NOMO-1 (cell line): Measurements from ENCODE around the gene TMEM218.

ENCODE experiments used
- DNase-seq, 2 experiments: peaks; one replicate each; lab custom pipeline; 2025; ENCODE audit not compliant: unreplicated experiment in 2 of 2; lab: John Stamatoyannopoulos, UW

Gene TMEM218

DNA sequence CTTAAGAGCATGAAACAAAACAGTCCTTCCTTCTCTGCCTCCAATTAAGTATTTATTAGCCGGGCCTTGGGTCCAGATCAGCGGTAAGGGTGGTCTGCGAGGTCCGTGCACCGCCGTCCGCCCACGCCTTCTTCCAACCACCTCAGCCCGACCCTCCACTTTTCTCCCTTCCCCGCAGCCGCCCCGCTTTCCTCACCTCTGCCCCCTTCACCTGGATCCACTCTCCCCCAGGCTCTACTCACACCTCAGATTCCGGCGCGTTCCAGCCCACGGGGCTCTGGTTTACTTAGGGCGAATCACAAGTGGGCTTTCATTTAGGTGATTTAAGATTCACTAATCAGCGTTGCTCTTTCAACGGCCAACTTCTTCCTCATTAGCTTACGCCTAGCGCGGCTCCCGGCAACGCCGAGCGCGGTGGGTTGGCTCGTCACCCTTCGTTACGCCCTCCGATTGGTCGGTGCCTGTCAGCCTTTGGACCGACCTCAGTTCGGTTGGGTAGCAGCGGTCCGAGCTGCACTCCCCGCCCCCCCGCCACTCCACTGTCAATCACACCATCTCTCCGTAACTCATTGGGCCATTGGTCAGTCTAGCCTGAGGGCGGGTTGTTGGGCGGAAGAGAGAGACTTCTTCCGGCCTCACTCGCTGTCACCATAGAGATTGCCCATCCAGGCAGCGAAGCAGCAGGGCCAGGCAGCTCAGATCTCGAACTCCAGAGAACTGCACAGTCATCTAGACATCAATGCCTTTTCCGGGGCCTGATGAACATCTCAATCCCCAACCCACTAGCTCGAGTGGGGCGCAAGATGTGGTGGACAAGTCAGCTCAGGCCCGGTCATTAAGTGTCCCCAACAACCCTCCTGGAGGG lies at the start of gene TMEM218:
TMEM218 (minus strand) TSS at position 284 of the 865 bp plus-strand sequence. CDS start 9,385 bp downstream, outside the sequence.
- peak; percentile 98 for DNase-seq

DNA sequence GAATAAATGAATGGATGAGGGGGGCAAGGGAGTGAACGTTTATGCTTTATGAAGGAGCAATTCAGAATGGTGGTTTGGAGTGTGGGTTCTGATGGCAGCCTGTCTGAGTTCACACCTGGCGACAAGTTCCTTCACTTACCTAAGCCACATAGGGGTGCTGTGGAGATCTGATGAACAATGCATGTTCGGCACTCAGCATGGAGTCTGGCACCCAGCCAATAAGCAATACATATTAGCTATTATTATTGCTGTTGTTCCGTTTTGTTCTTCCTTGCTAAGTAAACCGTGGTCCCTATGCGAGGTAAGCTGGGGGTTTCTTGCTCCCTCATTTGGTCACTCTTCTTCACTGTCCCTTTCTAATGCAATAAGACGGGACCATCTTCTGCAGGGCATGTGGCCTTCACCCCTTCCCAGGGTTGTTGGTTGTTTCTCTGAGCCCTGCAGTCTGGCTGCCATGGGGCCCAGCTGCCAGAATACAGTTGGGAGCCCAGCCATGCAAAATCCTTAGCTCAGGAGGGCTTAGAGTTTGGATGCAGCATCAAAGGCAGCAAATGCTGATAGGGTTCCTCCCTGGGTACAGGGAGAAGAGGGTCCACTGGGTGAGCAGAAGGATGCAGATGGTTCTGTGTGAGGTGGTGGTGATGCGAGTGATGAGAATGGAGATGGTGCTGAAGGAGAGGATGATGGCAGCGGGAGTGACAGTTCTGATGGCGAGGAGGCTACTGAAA lies 46.7 kb upstream of the TMEM218 start:
- no peak for DNase-seq

DNA sequence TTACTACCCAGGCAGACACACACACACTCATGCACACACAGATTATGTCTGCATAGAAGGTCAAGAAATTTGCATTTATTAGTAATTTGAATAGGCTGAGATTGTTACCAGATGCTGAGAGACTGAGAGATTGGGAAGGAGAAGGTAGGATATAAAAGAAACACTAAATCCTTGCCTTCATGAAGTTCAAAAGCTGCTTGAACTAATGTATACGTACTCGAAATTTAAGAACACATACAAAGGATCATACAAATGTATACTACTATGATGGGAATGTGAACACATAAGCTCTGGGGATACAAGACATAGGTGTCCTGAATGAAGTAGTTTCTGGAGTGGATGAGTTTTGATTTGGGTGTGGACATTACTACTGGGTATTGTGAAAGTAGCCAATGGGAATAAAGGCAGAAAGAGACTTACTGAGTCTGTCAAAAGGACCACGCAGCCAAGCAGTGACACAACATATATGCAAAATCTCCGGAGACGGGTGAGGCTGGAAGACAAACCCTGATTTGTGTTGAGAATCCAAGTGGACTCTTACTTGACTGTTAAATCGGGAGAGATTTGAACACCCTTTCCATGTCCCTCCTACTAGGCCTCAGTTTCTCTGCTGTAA lies 45.8 kb upstream of the TMEM218 start:
- DNase-seq: no peak

DNA sequence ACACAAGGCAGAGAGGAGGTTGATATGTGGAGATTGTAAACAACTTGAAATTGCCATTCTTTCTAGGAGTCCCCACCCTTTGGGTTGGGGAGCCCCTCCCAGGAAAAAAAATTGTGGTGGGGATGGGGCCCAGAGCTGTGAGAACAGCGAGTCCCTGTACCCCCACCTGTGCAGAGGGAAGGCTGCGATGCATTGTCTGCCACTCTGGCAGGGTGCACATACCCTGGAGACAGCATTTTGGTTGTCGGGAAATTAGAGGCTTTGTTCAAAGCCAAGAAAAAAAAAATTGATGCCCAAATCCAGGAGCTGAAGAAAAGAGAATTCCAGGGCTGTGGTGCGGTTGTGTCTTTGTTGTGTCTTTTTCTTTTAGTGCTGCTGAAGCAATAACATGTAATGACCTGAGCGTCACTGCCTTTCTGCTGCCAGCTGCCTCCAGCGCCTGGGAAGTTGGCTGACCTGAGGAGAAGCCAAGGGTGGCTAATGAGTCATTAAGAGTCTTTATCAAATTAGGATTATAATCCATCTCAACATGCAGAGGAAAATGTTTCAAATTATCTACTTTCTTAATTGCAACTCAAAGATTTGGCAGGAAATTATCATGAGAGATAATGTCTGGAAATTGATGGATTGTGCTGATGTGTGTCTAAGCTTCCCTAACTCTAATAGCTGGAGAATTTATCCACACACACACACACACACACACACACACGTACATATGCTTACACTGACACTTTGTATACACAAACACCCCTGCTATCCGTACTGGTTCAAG lies 45.1 kb upstream of the TMEM218 start:
- DNase-seq: no peak

DNA sequence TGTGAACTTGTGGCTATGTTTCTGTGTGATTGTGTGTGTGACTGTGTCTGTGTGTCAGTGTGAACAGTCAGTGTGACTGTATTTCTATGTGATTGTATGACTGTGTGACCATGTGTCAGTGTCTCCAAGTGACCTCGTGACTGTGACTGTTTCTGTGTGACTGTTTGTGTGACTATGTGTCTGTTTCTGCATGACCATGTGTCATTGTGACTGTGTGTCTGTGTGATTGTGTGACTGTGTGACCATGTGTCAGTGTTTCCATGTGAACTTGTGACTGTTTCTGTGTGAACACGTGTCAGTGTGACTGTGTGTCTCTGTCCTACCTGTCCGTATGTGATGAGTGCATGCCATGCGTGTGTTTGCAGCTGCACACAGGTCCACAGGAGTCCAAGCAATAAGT lies 44.3 kb upstream of the TMEM218 start:
- no peak for DNase-seq

DNA sequence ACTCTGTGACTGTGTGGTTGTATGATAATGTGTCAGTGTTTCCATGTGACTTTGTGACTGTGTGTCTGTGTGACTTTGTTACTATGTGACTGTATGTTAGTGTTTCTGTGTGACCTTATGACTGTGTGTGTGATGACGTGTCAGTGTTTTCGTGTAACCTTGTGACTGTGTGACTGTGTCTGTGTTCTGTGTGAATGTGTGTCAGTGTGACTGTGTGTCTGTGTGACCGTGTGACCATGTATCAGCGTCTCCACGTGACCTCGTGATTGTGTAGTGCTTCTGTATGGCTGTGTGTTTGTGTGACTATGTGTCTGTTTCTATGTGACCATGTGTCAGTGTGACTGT lies 43.6 kb upstream of the TMEM218 start:
- DNase-seq: no peak

DNA sequence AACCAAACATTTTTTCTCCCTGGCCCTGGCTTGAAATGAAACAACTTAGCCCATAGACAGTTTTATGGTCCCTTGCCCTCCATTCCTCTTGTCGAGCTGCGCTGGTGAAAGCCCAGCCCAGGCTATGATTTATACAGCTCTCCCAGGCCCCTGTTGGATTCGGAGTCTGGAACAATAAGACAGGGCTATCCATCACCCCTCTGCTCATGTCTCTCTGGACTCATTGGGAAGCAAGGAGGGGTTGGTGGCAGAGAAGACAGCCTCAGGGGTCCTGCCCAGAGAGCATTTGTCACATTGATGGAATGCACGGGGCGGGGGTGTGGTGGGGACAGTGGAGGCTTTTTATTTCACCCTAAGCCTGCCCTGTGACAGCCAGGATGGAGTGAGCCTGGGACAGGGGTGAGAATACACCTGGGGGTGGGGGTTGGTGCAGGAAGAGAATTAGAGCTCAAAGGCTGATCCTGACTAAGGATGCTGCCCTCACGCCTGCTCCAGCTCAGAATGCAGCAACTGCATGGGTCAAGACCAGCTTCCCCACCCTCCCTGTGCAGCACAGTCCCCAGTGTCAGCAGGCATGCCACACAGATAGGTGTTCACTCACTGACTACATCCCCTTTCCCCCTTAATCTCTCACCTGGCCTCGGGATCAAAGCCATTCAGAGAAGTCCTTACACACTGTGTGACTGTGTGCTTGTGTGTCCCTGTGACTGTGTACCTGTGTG lies 43.1 kb upstream of the TMEM218 start:
- no peak for DNase-seq

DNA sequence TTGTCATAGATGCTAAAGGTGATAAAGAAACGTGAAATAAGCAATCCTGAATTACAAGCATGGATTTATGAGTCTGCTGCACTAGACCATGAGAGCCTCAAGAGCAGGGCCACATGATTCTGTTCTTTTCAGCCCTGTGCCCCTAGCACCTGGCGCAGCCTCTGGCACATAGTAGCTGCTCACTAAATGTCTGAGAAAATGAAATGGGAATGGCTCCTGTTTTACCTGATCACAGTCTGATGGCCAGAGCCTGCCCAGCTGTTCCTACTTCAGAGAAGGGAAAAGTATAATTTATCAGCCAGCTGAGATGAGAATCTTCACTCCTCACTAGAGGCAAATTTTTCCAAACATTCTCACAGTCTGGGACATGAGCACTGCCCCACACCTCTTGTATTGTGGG lies 42.4 kb upstream of the TMEM218 start:
- no peak for DNase-seq

DNA sequence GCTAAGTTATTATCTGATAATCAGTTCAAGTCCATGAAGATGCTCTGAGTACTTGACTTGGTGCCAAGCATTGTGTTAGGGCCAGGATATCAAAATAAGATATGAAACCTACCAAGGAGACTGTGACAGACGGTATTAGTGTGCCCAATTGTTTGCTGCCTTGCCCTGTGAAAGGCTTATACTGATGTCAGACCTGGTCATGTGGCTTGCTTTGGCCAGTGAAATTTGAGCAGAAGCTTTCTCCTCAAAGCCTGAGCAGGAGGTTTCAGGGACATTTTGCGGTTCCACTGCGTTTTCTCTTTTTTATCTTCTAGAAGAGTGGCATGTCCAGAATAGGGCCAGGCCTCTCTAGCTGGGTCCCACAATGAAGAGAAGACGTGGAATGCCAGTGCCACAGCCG lies 37.3 kb upstream of the TMEM218 start:
- no peak for DNase-seq

DNA sequence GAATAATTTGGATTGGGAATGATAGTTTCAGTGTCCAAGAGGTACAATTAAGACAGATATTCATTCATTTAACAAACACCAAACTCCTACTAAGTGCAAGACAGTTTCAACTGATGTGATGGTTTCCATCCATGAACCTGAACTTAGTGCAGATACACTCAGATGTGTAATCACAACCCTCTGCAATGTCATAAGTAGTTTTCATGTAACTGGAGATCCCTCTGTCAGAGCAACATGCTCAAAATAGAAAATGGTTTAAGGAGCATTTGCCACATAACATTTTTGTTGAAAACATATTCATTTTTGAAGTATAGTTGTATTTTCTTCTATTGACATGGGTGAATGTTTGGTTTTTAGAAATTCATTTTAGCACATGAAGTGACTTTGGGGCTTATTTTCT lies 36.6 kb upstream of the TMEM218 start:
- DNase-seq: no peak

DNA sequence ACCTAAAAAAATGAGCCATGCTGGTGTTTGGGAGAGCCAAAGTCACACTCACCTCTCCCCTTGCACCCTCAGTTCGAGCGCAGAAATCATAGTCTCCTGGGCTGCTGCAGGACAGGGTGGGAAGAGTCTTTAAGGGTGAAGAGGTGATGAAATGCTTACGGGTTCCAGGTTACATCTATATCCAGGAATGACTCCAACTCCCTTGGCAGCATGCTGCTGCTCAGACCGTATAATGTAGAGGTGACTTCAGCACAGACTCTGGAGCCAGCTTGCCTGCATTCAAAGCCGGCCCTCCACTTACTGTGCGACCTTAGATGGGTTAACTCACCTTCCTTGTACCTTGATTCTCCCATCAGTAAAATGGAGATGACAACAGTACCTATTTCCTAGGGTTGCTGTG lies 35.9 kb upstream of the TMEM218 start:
- DNase-seq: no peak

DNA sequence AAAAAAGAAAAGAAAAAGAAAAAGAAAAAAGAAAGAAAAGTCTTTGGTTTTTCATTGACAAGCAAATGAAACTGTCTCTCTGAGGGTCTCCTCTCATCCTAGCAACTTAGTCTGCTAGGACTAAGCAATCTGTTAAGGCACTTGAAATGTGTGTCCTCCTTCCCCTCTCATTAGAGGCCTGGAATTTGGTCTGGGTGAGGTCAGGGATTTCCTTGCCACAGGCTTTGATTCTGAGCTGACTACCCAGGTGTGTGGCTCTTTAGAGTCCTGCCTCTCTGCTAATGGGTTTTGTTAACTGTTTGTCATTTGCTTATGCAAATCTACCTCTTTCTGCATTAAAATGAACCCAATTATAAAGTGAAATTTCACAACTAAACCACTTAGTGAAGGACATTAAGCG lies 34.8 kb upstream of the TMEM218 start:
- DNase-seq: no peak

DNA sequence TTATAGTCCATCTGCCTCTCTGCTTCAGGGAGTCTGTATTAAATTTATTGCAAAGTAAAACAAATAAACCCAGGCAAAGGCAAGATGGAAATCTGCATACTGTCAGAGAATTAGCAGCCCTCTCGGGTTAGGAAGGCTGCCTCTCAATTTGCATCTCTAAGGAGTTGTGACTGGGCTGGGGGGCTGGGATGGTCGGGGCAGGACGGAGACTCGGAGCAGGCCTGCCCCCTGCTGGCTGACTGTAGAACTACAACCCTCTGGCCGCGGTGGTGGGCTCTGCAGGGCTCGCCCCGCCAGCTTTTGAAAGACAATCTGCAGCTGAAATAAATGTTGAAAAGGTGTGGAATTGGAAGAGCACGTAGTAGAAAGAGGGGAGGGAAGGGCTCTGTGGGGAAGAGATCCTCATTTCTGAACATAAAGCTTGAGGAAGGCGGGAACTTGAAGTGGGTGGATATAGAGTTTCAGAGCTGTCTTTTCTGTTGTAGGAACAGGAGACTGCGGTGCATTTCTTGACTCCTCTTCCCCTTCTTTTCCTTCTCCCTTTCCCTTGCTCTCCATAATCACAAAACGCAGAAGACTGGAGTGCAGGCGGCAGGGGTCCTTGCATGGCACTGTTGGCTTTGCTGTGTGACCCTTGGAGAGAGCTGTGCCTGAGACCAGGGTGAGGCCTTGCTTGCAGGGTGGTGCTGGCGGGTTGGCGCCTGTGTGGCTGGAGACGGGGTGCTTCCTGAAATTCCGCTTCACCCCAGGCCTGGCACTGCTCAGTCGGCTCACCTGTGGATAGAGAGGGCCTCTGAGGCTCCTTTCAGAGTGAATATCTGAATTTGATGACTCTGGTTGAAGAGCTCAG lies 30.5 kb upstream of the TMEM218 start:
- DNase-seq: peak; percentile 9 to 26

DNA sequence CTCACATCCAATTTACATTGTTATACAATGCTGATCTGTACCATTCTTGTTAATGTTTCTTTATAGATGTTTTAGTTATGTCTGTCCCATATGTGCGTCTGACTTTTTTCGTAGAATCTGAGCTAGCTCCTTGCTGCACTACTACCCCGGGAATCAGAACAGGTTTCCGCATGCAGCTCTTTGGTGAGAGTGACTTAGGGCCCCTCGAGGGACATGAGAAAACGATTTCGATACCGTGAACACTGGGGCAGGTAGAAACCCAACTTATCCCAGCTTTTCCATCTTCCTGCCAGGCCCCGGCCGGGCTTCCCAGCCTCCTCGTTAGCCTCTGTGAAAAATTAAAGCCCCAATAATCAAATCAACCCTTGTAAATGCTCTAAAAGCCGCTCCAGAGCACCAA lies 29.8 kb upstream of the TMEM218 start:
- no peak for DNase-seq

DNA sequence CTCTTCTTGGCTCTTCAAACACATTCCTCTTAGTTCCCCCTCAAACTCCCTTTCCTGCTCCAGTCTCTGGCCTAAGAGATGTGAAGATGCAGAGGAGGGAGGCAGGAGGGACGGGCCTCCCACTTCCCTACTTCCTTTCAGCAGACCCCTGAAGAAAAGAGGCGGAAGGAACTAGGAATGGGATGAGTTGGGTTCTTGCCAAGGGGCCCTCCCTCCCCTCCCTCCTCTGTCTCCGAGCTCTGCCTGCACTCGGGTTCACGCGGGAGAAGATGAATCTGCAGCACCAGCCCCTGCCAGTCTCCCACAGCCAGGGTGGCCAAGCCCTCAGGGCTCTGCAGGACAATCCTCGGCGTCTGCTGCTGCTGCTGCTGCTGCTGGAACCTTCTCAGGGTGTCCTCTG lies 28.8 kb upstream of the TMEM218 start:
- no peak for DNase-seq

DNA sequence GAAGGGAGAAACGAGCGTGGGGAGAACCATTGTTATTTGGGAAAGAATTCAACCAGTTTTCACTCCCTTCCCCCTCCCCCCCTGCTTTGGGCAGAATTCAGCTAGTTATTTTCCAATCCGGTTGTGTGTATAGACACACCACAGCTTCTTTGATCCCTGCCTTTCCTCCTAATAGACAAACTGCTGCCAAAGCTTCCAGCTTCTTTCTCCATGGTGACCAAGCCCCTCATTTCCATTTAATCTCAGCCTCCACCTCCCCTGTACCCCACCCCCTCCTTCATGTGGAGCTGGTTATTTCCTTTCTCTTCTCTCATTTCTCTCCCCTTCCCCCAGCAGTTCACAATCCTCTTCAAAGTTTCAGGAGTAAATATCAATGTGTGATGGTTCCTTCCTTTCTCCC lies 28.4 kb upstream of the TMEM218 start:
- no peak for DNase-seq

DNA sequence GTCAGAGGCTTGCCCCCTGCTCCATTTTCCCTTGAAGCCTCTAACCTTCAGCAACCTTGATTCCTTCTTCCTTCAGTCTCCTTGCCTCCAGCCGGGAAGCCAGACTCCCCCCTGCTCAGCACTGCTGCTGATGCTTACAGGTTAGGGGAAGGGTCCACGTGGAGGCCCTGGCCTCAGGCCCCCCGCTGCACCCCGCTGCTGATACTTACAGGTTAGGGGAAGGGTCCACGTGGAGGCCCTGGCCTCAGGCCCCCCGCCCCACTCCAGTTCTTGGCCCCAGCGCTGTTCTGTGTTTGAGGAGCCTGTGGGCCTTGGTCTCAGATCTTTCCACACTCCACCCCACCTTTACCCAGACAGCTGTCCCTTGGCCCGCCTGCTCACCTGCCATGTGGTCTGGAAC lies 27.5 kb upstream of the TMEM218 start:
- no peak for DNase-seq

DNA sequence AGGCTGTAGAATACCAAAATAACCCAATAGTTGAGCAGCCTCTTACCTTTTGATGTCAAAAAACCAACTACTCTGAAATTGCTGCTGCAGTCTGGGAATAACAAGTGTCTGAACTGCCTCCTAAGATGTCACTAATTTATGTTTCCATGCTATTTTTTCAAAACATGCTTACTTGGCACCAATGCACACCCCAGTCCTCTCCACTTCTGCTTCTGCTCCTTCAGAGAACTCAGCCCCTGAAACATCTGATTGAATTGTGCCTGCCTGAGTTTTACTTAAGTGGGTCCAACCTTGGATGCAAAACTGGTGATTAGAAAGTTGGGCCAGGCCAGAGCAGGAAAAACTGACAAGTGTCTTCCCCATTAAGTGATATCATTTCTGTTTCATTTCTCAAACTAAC lies 24.6 kb upstream of the TMEM218 start:
- no peak for DNase-seq

DNA sequence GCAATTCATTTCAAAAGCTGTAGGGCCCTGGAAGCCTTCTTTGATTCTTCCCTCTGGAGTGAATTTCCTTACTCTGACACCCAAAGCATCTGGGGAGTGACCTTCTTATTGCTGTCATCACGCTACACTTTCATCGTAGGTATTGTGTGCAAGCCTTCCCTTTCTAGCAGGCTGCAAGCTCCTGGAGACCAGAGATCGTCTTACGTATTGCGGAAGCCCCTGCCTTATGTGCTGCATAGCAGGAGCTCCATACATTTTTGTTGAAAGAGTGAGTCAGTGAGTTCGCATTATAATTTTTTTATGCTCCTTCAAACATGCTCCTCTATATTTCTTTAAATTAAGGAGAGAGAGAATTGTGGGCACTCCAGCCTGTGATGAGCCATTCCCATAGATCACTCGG lies 21.2 kb upstream of the TMEM218 start:
- DNase-seq: no peak

DNA sequence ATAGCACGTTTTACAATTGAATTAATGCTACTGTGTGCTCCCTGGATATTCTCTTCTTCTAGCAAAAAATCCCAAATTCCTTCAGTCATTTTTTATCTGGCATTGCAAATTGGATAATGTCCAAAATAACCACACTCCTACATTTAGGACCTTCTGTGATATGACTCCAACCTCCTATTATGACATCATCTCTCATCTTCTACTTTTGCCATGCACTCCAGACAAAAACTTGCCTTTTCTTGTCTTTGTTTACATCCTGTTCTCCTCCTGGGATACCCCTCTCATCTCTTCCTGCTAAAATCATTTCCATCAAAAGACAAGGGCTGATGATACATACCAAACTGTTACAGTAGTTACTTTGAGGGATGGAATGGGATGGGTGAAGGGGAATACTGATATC lies 20.6 kb upstream of the TMEM218 start:
- DNase-seq: no peak
